Endothelial cell of umbilical vein (primary cell): Measurements from ENCODE around the gene ANKMY2. TPM values are rescaled to one million over a fixed set of nuclear protein-coding genes. Genes with fewer than 3 reads are reported as not detected.

Source experiments
- BruUV-seq: library from RNA; stranded (reverse); fragments of 400-500 nt; replicated peaks from 2 replicates; lab custom pipeline; 2021; lab: Mats Ljungman, UMichigan
- CTCF ChIA-PET: fragments of 300-600, 350-600 bp; sonication (Branson Sonifier 250); formaldehyde crosslinking; loops from one replicate; lab custom pipeline; 2021; ENCODE audit warnings: antibody characterized with exemption, inconsistent platforms; lab: Charles Lee
- POLR2A ChIA-PET: fragments of 300-600, 350-600 bp; sonication (Branson Sonifier 250); formaldehyde crosslinking; loops from one replicate; lab custom pipeline; 2021; ENCODE audit warnings: antibody characterized with exemption, inconsistent platforms; lab: Charles Lee
- DNase-seq: peaks from one replicate; pipeline ENCODE4 v3.0.0-alpha.2; 2011; ENCODE audit warnings: low read depth, low spot score
- FAIRE-seq: peaks from 2 replicates; lab custom pipeline; 2011; peaks lifted over from hg19 to GRCh38; lab: Jason Lieb, UNC
- H2AFZ ChIP-seq: 2 replicates; pipeline ENCODE4 v1.6.0; 2012; ENCODE audit warnings: low read depth, low read length, control low read depth, inconsistent platforms
- H3K27ac ChIP-seq: 2 replicates; pipeline ENCODE4 v1.5.1; 2011; ENCODE audit warnings: low read depth, mild to moderate bottlenecking, control low read depth, low read length, moderate library complexity; ENCODE audit not compliant: insufficient read depth
- H3K27me3 ChIP-seq, 2 experiments: 2 replicates each; pipeline versions ENCODE4 v1.6.0 to v1.6.1; 2011; ENCODE audit warnings: low read length in 2 of 2, mixed read lengths in 1 of 2; ENCODE audit not compliant: control insufficient read depth in 2 of 2, insufficient read depth in 2 of 2
- H3K36me3 ChIP-seq, 2 experiments: 2 replicates in 1 of 2; 3 replicates in 1 of 2; pipeline ENCODE4 v1.5.1; 2011; ENCODE audit warnings: low read length in 2 of 2, mild to moderate bottlenecking in 1 of 2, moderate library complexity in 1 of 2; ENCODE audit not compliant: control insufficient read depth in 2 of 2, insufficient read depth in 2 of 2; ENCODE audit errors: extremely low read depth in 1 of 2
- H3K4me1 ChIP-seq: 3 replicates; pipeline ENCODE4 v1.5.1; 2011; ENCODE audit warnings: mild to moderate bottlenecking, low read length; ENCODE audit not compliant: control insufficient read depth, insufficient read depth; ENCODE audit errors: extremely low read depth
- H3K4me2 ChIP-seq: 2 replicates; pipeline ENCODE4 v1.6.1; 2011; ENCODE audit warnings: low read length, control low read depth, mixed read lengths; ENCODE audit not compliant: insufficient read depth
- H3K4me3 ChIP-seq, 3 experiments: fragments of 200-600 bp in 1 of 3; sonication (generic), shearing (Covaris generic) in 1 of 3; replicated peaks in 1 of 3; 2 replicates each; pipeline ENCODE4 v1.5.1; 2011 to 2016; ENCODE audit warnings: control low read depth in 3 of 3, low read length in 3 of 3, mild to moderate bottlenecking in 2 of 3, inconsistent platforms in 1 of 3, low read depth in 1 of 3, moderate library complexity in 1 of 3; ENCODE audit not compliant: insufficient read depth in 1 of 3
- H3K79me2 ChIP-seq: 2 replicates; pipeline ENCODE4 v1.6.0; 2012; ENCODE audit warnings: low read length, inconsistent platforms; ENCODE audit not compliant: control insufficient read depth, insufficient read depth
- H3K9ac ChIP-seq: replicated peaks from 2 replicates; pipeline ENCODE3; 2011; ENCODE audit warnings: low read length, control low read depth; ENCODE audit not compliant: insufficient read depth; ENCODE audit errors: extremely low read depth
- H3K9me1 ChIP-seq: replicated peaks from 3 replicates; pipeline ENCODE4 v1.6.0; 2011; ENCODE audit warnings: mild to moderate bottlenecking, low read length; ENCODE audit not compliant: control insufficient read depth, insufficient read depth; ENCODE audit errors: extremely low read depth
- H3K9me3 ChIP-seq: replicated peaks from 2 replicates; pipeline ENCODE4 v1.5.1; 2012; ENCODE audit warnings: low read length, inconsistent platforms; ENCODE audit not compliant: control insufficient read depth, insufficient read depth
- H4K20me1 ChIP-seq: replicated peaks from 2 replicates; pipeline ENCODE3; 2011; ENCODE audit warnings: mild to moderate bottlenecking, low read length; ENCODE audit not compliant: control insufficient read depth, insufficient read depth; ENCODE audit errors: extremely low read depth
- EZH2 ChIP-seq: IDR thresholded peaks from 2 replicates; pipeline ENCODE4 v1.6.1; 2012; ENCODE audit warnings: borderline replicate concordance, low read depth, mild to moderate bottlenecking, moderate library complexity, low read length, inconsistent platforms; ENCODE audit not compliant: severe bottlenecking
- FOS ChIP-seq: IDR thresholded peaks from 2 replicates; pipeline ENCODE4 v1.6.1; 2011; ENCODE audit warnings: mild to moderate bottlenecking, low read length, moderate library complexity, borderline replicate concordance; ENCODE audit not compliant: insufficient read depth
- GATA2 ChIP-seq: IDR thresholded peaks from 2 replicates; pipeline ENCODE4 v1.7.0; 2011; ENCODE audit warnings: low read depth, mild to moderate bottlenecking, moderate library complexity, mixed read lengths, low read length; ENCODE audit not compliant: insufficient read length, insufficient read depth
- JUN ChIP-seq: IDR thresholded peaks from 2 replicates; pipeline ENCODE4 v1.6.1; 2011; ENCODE audit warnings: borderline replicate concordance, low read depth; ENCODE audit not compliant: insufficient read length, insufficient read depth
- MYC ChIP-seq: IDR thresholded peaks from one replicate; pipeline ENCODE4 v1.6.1; 2011; ENCODE audit warnings: mild to moderate bottlenecking, low read depth, low read length
- POLR2A ChIP-seq: IDR thresholded peaks from 2 replicates; pipeline ENCODE4 v1.6.1; 2012; ENCODE audit warnings: low read depth, mild to moderate bottlenecking, control low read depth, low read length
- dilution Hi-C: fragments of 300-500 bp; cut with MboI; formaldehyde crosslinking; loops from one replicate; pipeline ENCODE4 v1.15.0; 2019; ENCODE audit warnings: low sequenced_read_pairs; ENCODE audit not compliant: extremely low pct_ligation_motif_present
- intact Hi-C: fragments of 100-400 bp; cut with micrococcal nuclease; formaldehyde crosslinking; loops from one replicate; pipeline ENCODE4 v1.10.0; 2022
- polyA plus RNA-seq, 4 experiments: library from polyadenylated mRNA; depleted of rRNA in 3 of 4; stranded (reverse) in 3 of 4; unstranded in 1 of 4; fragments of >200 nt; gene quantifications; 2 replicates each; pipeline versions ENCODE4 v1.2.1 to v1.2.3, GENCODE V29; 2011 to 2012; ENCODE audit warnings: missing spikeins in 1 of 4
- total RNA-seq: library from RNA; stranded (reverse); gene quantifications from 2 replicates; pipeline ENCODE4 v1.2.3, GENCODE V29; 2021
- TF ChIP-seq, protein P1 (sequence below): IDR thresholded peaks from 2 replicates; pipeline ENCODE4 v1.6.1; 2011; ENCODE audit not compliant: insufficient read depth, insufficient read length
- TF ChIP-seq, protein P2 (sequence below), 2 donors: IDR thresholded peaks; 1 replicate in 1 of 2; 2 replicates in 1 of 2; pipeline ENCODE4 v1.5.1; 2011; ENCODE audit warnings: low read length in 2 of 2, mild to moderate bottlenecking in 2 of 2, moderate library complexity in 2 of 2, control low read depth in 1 of 2, inconsistent platforms in 1 of 2, low read depth in 1 of 2; ENCODE audit not compliant: insufficient read depth in 1 of 2; ENCODE audit errors: extremely low read depth in 1 of 2

Gene ANKMY2
- total and polyA plus RNA-seq, 2 donors (not counting 3 experiments of a cell fraction or from before 2014, with no cell fraction given), result 7.7 to 11.6 TPM

DNA sequence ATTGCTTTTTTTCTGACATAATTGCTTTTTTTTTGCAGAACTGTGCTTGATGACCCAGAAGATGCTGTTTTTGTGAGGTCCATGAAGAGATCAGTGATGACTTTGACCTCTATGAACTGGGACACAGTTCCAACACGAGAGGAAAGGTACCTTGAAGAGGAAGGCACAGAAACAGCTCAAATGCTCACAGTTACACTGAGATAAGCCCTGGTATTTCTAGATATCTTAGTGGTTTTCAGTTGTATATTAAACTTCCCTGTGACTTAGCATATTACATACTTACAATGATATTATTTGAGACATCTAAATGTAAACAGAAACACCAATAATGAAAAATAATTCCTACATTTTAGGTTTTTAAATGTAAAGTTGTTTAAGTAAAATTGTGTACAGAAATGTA, 64.3 kb downstream of the ANKMY2 start:
- TF ChIP-seq FOS, result no peak
- TF ChIP-seq MYC, result no peak
- no peak for TF ChIP-seq POLR2A
- TF ChIP-seq, protein P1, sequence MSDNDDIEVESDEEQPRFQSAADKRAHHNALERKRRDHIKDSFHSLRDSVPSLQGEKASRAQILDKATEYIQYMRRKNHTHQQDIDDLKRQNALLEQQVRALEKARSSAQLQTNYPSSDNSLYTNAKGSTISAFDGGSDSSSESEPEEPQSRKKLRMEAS, result no peak
- TF ChIP-seq, protein P2, sequence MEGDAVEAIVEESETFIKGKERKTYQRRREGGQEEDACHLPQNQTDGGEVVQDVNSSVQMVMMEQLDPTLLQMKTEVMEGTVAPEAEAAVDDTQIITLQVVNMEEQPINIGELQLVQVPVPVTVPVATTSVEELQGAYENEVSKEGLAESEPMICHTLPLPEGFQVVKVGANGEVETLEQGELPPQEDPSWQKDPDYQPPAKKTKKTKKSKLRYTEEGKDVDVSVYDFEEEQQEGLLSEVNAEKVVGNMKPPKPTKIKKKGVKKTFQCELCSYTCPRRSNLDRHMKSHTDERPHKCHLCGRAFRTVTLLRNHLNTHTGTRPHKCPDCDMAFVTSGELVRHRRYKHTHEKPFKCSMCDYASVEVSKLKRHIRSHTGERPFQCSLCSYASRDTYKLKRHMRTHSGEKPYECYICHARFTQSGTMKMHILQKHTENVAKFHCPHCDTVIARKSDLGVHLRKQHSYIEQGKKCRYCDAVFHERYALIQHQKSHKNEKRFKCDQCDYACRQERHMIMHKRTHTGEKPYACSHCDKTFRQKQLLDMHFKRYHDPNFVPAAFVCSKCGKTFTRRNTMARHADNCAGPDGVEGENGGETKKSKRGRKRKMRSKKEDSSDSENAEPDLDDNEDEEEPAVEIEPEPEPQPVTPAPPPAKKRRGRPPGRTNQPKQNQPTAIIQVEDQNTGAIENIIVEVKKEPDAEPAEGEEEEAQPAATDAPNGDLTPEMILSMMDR (IDR thresholded peaks at IDR 0.05; ENCODE audit: extremely low read depth in 1 of 2, insufficient read depth in 1 of 2, low read depth in 1 of 2, low read length in 2 of 2), result no peak
- TF ChIP-seq GATA2, result no peak
- TF ChIP-seq JUN, result no peak
- no peak for TF ChIP-seq EZH2
- Histone ChIP-seq H3K9me3 (no peaks in the 10 kb centered on the region), H4K20me1 (no peaks in the 10 kb centered on the region), H2AFZ (no peak overlapping the region), H3K27ac (no peak overlapping the region), H3K36me3 (no peaks in the 10 kb centered on the region), H3K27me3 (no peaks in the 10 kb centered on the region), H3K79me2 (no peaks in the 10 kb centered on the region), H3K4me1 (no peaks in the 10 kb centered on the region), H3K9me1 (no peaks in the 10 kb centered on the region), H3K4me2 (no peak overlapping the region), H3K4me3 (no peak overlapping the region), H3K9ac (no peak overlapping the region)
- DNase-seq (no peak), FAIRE-seq (no peak)
- ChIA-PET CTCF (interaction anchor here (2.5 kb wide), 1 partner anchor 16 kb away, joined by 16 read pairs; no protein-coding TSS in a partner anchor), POLR2A (no interaction called here)
- intact Hi-C loops, result no loop called here
- dilution Hi-C loops, result no loop called here
- no TSS peak for BruUV-seq
